Activated CD4-positive, alpha-beta T cell treated with anti-CD3 and anti-CD28 coated beads, Interleukin-2, amount 50 U/mL, for 4 hours (primary cell): ENCODE results near the gene RNF213.

Experiments
- DNase-seq, 2 experiments: peaks; one replicate each; pipeline ENCODE4 v3.0.0-alpha.2; 2020

Gene RNF213

DNA sequence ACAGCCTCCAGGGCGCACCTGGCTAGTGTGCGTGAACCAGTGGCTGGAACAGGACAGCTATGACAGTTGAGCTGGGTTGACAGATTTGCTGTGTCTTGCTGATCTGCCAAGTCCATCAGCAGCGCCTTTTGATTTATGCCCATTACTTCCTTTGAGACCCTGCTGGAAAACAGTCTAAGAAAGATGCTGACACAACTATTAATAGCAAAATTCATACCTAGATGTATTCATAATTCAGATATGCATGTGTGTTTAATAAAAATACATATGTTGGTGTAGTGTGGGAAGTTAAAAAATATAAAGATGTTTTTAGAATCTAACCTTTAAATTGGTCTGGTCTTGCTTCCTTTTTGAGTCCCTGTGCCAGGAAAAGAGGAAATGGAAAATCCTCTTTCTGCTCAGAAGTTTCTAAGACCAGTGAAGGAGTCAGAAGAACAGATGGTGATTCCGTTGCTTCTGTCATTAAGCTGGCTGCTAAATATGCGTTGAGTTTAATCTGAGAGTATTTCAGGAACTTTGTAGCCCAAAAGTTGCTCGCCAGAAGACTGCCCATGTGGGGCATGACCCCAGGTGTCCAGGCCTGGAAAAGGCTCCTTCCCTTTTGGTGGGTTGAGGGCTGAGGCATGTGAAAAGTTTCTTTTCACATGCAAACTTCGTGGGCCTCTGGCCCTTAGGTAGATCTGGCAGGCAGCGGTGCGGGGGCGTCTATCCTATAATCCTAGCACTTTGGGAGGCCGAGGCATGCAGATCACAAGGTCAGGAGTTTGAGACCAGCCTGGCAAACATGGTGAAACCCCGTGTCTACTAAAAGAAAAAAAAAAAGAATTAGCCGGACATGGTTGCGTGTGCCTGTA lies 114.3 kb downstream of the RNF213 start:
- DNase-seq, result no peak

- DNase-seq, result no peak
These were observed 115.9 kb downstream of the RNF213 start for GRCh38 chr17:80376531-80376930.

- no peak for DNase-seq
These were observed 117.1 kb downstream of the RNF213 start for GRCh38 chr17:80377798-80378197.

GRCh38 chr17:80379348-80379747 lies 118.7 kb downstream of the RNF213 start:
- no peak for DNase-seq

DNA sequence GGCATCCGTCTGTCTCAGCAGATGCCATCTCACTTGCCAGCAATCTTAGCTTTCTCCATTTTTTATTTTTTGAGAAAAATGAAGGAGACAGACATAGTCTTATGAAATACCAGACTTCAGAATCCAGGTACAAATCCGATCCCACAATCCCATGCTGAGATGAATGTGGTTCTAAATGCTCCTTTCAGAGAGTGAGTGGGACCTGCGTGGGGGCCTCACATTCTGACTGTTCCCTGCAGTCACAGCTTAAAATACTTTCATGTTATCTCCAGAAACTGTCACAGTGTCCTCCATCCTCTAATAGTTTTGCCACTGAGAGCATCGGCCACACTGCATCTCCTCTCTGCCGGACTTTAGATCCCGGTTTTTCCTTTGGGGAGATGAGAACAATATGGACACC lies 119.4 kb downstream of the RNF213 start:
- DNase-seq, result no peak

- no peak for DNase-seq
These were observed 119.9 kb downstream of the RNF213 start for GRCh38 chr17:80380555-80381002.

DNA sequence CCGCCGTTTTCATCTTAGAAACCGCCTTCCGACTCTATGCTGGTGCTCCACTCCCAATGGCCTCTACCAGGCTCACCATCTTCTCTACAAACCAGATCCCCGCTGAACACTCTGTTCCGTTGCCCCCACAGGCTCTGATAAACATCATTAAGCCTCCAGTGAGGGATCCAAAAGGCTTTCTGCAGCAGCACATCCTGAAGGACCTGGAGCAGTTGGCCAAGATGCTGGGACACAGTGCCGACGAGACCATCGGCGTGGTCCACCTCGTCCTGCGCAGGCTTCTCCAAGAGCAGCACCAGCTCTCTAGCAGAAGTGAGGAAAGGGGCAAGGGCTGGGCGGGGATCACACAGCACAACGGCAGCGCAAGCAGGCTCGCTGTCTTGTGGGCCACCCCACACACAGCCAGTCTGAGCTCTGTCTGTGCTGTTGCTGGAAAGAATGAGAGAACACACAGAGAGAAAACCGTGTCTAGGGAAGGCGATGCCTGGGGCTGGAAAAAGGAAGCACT lies 120.8 kb downstream of the RNF213 start:
- DNase-seq, result no peak

- DNase-seq, result no peak
These were observed 121.8 kb downstream of the RNF213 start for GRCh38 chr17:80382446-80382845.

GRCh38 chr17:80382956-80383355 lies 122.3 kb downstream of the RNF213 start:
- DNase-seq, result no peak

GRCh38 chr17:80384078-80384960 lies 123.7 kb downstream of the RNF213 start:
- no peak for DNase-seq

DNA sequence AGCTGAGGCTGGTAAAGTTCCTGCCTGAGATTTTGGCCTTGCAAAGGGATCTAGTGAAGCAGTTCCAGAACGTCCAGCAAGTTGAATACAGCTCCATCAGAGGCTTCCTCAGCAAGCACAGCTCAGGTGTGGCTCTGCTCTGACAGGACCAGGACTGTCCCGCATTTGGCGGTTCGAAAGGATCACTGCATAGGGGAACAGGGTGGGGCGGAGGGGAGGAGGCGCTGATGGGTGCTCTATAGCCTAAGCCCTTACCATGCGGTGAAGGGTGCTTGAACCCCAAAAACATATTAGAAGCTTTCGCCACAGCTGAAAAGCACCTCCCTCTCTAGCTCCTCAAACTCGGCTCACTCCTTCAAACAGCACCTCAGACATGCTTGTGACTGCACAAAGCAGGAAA lies 124.4 kb downstream of the RNF213 start:
- no peak for DNase-seq

DNA sequence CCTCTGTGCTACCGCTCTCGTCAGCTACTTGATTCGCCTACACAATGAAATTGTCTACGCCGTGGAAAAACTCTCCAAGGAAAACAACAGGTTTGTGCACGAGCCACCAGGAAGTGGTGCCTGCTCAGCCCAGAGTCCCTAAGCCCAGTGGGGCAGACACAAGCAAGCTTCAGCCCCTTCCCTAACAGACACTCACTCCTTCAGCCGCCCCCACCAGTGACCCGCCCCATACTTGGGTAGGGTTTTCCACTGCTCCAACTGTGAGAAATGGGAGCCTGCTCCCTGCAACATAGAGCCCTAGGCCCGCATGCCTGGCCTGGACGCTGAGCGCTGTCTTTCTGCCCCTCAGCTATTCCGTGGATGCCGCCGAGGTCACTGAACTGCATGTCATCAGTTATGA lies 125.7 kb downstream of the RNF213 start:
- DNase-seq, result no peak

DNA sequence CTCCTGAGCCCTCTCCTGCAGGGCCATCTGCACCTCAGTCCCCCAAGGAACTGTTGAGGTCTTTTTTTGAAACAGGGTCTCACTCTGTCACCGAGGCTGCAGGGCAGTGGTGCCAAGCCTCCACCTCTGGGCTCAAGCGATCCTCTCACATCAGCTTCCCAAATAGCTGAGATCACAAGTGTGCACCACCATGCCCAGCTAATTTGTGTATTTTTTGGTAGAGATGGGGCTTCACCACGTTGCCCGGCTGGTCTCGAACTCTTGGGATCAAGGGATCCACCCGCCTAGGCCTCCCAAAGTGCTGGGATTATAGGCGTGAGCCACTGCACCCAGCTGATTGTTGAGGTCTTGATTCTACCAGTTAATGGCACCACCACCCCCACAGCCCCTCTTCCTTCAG lies 126.4 kb downstream of the RNF213 start:
- no peak for DNase-seq

DNA sequence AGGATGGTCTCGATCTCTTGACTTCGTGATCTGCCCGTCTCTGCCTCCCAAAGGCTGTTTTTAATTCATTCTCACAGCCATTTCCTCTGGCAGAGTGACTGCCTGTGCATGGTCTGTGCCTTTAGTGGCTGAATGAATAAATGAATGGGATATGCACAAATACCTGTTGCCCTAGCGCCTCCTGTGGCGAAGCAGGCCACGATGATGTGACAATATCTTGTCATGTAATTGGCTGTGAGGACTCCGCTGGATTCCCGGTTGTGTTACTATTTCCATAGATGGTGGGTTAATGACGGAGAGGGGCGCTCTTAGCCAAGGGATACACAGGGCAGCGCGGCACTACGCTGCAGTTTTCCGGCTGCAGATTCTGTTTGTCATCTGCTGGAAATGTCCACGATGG lies 127.5 kb downstream of the RNF213 start:
- no peak for DNase-seq

DNA sequence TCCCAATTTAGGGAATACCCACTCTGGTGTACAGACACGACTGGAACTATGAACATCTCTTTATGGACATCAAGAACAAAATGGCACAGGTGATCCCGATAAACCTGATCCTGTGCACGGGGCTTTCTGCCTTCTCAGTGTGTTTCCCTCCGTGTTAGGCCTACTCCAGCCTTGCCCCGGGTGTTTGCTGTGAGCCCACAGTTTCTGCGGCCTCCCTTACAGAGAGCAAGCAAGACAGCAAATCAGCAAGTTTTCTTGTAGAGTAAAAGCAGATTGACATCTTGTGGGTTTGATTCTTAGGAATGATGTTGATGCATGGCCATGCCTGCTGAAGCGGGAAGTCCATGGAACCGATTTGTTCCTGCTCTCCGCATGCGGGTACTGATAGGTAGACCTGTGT lies 127.9 kb downstream of the RNF213 start:
- no peak for DNase-seq

DNA sequence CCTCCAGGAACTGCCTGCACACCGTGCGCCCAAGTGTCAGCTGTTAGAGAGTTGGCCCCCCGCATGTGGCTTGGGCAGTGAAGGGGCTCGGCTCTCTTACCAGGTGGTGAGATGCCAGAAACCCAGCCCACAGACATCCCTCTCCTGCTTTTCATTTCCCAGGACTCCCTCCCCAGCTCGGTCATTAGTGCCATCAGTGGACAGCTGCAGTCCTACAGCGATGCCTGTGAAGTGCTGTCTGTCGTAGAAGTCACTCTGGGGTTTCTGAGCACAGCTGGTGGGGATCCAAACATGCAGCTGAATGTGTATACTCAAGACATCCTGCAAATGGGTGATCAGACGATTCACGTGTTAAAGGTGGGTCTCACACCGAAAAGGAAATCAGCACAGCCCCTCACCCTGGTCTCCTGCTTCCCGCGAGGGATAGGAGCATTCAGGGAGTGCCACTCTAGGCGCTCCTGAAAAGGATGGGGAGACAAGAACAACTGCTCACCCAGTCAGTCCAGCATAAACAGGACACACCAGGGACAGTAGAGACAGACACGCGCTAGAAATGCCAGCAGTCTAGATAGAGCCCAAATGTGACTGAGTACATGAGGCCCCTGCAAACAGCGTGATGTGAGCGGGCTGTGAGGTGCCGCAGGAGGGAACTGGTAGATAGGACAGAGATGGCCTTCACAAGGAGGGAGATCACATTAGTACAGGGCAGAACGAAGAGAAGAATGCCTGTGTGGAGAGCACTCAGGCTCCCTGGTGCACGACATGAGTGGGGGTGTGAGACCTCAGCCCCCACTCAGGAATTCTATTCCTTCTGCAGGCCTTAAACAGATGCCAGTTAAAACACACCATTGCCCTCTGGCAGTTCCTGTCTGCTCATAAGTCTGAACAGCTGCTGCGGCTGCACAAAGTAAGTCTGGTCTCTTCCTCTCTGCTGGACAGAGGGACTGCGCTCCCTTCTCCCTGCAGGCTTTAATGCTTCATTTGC lies 128.7 kb downstream of the RNF213 start:
- no peak for DNase-seq

GRCh38 chr17:80393241-80393890 lies 132.7 kb downstream of the RNF213 start:
- DNase-seq, result no peak

DNA sequence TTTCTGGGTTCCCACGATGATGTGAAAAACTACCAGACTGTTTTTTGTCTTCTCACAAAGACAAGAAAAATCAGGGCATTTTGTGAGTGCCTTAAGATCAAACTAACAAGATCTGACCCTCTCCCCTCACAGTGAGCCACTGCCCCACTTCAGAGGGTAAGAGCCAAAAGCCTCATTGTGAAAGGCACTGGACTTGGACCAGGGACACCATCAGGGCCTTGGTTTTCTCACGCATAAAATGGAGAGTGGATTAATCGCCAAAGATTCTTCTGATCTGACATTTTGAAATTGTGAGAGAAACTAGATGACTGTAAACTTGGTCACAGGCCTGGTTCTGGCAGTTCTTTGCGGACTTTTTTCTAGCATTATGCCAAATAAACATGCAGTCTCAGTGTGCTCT lies 133.3 kb downstream of the RNF213 start:
- no peak for DNase-seq

DNA sequence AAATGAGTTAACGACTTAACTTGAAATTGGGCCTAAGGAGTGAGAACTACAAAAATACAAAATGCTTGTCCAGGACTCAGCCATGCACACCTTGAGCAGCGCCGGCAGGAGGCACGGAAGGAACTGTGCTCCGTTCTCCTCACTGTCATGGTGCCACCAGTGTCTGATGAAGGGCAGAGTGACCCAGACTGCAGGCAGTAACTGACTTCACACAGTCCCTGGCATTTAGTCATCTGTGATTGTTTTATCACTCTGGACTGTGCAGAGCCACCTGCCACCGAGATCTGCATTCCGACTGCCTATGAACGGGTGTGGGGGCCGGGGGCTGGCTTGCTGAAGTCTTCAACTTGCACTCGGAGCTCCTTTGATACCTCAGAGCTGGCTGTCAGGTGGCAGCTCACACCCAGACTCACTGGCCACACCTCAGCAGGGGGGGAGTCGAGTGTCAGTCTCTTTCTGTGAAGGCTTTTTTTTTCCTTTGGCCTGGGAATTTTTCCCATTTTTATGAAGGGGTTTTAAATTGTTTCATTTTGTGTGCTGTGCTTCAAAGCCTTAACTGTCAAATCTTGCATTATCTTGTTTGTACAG lies 134.1 kb downstream of the RNF213 start:
- DNase-seq, result no peak

- DNase-seq, result no peak
These were observed 134.9 kb downstream of the RNF213 start for GRCh38 chr17:80395402-80396151.
